CD4-positive, alpha-beta T cell treated with Interleukin-21 for 1 hour (primary cell): ENCODE data around the gene VHLL.

Source experiments
- DNase-seq: peaks from one replicate; pipeline ENCODE4 v3.0.0-alpha.2; 2020

The VHLL gene

DNA sequence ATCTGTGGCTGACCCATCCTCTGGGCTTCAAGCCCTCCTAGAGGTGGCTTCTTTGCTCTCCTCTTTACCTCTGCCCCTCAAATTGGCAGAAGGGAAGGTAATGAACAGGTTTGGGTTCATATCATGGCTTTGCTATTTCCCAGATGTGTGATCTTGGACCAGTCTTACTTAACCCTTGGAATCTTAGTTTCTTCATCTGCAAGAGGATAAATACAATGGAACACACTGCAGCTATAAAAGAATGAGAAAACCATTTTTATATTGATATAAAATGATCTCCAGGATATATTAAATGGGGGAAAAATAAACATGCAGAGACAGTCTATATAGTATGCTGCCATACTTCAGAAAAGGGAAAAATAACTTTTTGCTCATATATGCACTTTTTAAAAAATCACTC, 9.2 kb downstream of the VHLL start:
- DNase-seq: no peak

DNA sequence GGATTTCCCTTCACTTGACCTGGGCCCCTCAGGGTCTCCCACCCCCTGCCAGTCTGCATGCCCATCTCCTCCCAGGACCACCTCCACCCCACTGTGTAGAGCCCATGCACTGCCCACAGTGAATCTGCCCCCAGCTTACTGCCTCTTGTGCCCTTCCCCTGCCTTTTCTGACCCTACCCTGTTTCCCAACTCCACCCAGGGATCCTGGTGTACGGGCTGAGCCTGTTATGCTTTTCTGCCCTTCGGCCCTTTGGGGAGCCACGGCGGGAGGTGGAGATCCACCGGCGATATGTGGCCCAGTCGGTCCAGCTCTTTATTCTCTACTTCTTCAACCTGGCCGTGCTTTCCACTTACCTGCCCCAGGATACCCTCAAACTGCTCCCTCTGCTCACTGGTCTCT, 13.0 kb downstream of the VHLL start:
- DNase-seq: no peak

DNA sequence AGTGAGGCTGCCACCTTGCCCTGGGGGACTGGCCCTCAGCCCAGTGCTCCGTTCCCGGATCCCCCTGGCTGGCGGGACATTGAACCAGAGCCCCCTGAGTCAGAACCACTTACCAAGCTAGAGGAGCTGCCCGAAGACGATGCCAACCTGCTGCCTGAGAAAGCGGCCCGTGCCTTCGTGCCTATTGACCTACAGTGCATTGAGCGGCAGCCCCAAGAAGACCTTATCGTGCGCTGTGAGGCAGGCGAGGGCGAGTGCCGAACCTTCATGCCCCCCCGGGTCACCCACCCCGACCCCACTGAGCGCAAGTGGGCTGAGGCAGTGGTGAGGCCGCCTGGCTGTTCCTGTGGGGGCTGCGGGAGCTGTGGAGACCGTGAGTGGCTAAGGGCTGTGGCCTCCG, 13.7 kb downstream of the VHLL start:
- no peak for DNase-seq

- DNase-seq: no peak
Measured at GRCh38 chr1:156284757-156285156, 14.3 kb downstream of the VHLL start.

DNA sequence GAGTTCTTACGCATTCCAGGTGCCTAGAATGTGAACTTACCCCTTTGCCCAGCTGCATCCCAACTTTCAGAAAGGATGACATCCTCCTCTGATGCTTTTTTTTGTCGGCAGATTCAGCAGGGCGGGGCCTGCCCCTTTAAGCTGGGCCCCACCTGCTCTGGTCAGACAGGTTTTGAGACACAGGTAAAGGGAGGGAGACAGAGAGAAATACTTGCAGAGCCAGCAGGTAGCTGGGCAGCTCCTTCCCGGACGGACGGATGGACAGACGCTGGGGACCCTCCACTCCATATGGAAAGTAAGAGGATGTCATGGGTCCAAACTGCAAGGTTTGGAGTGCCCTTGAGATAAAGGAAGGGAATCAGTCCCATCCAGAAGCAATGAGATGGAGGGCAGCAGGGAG, 15.0 kb downstream of the VHLL start, which contains the start of gene TMEM79:
Gene TMEM79 (plus strand): TSS at position 214 of the 400 bp plus-strand sequence. CDS start 902 bp downstream, outside the sequence.
- DNase-seq: no peak

GRCh38 chr1:156283521-156283920, 15.6 kb downstream of the VHLL start:
- no peak for DNase-seq

GRCh38 chr1:156282479-156283222, 16.5 kb downstream of the VHLL start, which contains the start of gene SMG5:
TSS of gene SMG5 (minus strand) at chr1:156282825. CDS start at chr1:156282680, 145 bp downstream.
- peak; percentile 98 for DNase-seq

- peak; percentile 6 for DNase-seq
Measured at GRCh38 chr1:156281693-156282478, 17.2 kb downstream of the VHLL start.

DNA sequence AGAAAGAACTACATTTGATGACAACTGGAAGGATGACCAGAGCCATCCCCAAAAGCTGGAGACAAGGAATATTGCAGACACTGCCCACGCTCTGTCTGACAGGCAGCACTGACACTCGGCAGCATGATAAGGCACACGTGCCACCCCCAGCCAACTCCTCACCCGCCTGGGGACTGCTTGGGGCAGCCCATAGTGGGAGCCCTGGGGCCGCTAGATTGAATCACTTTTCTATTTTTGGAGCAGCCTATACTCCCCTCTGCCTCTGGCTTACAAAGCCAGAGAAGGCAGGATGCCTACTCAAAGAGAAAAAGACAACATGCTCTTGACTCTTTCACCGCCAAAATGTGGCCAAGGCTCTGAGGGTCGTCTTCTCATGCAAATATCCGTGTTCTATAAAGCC, 17.8 kb downstream of the VHLL start:
- peak; percentile 23 for DNase-seq

DNA sequence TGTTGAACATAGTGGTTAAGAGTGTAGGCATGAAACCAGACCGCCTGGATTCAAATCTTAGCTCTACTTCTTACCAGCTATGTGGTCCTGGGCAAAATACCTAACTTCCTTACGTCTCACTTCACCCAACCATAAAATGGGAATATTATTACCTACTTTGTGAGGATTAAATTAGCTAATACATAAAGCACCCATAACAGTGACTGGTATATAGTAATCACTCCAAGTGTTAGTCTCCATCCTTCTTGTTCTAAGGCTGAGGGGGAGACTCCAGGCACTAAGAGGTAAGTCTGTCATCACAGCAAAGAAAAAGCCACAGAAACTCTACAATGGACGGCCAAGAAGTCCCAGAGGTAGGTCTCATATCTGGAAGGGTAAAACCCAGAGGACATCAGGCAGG, 19.3 kb downstream of the VHLL start:
- no peak for DNase-seq

- no peak for DNase-seq
Measured at GRCh38 chr1:156276966-156277381, 22.1 kb downstream of the VHLL start.

DNA sequence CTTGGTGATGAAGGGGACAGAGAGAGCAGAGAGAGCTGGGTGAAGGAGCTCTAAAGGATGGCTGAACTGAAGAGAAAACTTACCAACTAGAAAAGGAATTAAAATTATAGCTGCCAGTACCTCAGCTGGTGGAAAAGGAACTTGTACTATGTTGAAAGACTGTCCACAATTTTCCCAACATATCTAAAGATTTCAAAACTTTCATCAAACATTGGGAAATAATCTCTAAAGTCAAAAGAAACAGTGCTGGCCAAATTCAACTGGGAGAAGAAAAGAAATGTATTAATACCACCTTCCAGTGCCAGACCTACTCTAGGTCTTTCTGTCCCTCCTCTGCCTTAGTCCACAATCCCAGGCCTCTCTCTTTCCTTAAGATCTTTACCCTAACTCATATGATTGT, 22.6 kb downstream of the VHLL start:
- DNase-seq: no peak

- no peak for DNase-seq
Measured at GRCh38 chr1:156270314-156270713, 28.8 kb downstream of the VHLL start.

GRCh38 chr1:156268336-156268735, 30.8 kb downstream of the VHLL start:
- DNase-seq: no peak

GRCh38 chr1:156266051-156266450, 33.1 kb downstream of the VHLL start:
- DNase-seq: no peak

DNA sequence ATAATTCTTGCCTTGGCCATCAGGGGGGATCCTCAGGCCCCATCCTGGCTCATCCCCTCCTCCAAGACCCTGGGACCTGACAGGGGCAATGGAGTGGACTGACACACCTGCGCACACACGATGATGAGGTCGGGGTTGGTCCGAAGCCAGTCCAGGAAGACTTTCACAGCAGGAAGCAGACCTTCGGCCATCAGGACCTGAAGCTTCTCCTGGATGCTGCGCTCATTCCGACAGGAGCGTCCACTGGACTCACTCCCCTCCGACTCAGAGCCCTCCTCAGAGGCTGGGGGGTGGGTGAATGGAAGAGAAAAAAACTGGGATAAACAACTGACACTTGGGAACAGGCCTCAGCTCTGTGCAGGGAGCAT, 35.8 kb downstream of the VHLL start:
- DNase-seq: no peak

DNA sequence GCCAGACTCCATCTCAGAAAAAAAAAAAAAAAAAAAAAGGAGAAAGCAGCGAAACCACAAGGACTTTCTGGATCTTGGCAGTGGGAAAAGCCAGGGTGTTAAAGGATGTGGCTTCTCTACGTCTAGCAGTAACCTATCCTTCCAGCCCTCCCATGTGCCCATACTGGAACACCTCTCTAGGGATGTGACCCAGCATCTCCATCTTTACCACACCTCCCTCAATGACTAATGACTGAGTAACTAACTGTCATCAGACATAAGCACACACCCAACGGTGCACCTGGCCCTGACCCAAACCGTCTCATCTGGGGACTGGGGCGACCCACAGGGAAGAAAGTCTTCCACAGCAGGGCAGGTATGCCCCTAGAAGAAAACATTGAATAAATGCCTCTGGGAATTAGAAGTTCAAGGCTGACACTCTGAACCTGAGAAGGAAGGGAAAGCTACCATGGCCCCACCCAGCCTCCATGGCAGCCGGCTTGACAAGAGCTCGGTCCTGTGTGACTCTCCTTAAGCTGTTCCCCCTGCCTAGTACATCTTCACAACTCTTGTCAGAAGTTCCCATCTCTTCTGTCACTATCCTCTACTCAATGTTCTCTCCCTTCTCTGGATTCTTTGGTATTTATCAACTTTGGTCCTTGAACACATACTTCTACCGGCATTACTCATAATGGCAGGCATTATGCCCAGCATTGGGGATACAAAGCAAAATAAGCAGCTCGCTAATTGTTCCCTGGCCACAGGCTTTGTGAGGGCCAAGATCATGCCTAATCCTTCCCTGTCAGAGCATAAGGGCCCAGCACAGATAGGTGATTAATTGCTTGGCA, 36.4 kb downstream of the VHLL start:
- DNase-seq: no peak

- no peak for DNase-seq
Measured at GRCh38 chr1:156260896-156261295, 38.2 kb downstream of the VHLL start.

DNA sequence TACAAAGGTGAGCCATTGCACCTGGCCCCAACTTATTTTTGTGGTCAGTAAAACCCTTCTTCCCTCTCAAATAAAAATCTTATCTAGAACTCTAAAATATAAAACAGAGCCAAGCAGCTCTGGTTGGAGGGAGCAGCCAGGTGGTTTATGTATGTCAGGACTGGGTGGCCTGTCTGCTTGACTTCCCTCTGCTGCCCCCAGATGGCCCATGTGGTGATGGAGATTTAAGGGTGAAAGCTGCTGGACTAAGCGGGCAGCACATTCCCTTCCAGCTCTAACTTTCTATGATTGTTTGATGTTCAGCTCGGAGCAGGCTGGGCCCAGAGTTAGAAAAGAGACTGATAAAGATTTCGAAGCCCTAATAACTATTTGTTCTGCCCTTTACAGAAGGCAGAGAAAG, 39.3 kb downstream of the VHLL start:
- no peak for DNase-seq

DNA sequence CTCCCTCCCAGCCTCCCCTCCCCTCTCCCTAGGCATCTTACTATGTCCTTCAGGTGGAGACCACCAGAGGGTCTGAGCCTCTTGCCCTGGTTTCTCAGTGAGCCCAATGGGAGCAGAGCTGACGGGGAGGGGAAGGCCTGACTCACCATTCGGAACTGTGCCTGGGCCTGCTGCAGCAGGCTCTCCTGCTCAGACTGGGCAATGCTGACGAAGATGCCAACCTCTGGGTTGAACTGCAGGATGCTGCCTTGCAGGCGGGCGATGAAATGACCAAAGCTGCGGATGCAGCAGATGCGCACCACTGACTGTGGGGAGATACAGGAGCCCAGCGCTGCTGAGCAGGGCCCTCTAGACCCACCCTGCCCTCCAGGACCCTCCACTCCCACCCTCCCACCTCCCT, 40.2 kb downstream of the VHLL start:
- no peak for DNase-seq

GRCh38 chr1:156257711-156258110, 41.4 kb downstream of the VHLL start:
- DNase-seq: no peak

DNA sequence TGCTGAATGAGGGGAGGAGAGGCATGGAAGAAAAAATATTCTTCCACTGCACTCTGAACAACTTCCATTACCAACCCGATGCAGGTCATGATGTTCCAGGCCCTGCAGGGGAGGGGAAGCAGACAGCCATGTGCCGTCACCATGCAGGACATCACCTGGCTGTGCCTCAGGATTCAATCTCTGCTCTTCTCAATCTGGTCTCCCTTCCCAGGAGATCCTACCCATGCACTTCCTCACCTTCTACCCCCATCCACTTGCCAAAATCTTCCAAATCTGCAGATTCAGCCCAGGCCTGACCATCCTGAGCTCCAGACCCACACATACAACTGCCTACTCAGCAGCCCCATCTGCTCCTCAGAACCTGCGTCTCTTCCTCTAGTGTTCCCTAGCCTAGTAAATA, 45.5 kb downstream of the VHLL start:
- DNase-seq: no peak

GRCh38 chr1:156251527-156251926, 47.6 kb downstream of the VHLL start:
- DNase-seq: no peak
